Stimulated activated CD4-positive, alpha-beta T cell treated with anti-CD3 and anti-CD28 coated beads, Interleukin-1b, Interleukin-23, amount 100 ng/mL, for 48 hours (primary cell): ENCODE data around the gene SLC38A3.
"Not testable (repeated sequence)": the region's sequence is repeated elsewhere in the genome, so short reads cannot be mapped to it uniquely, and the experiment has no call there.

Experiments used
- DNase-seq: peaks from one replicate; pipeline ENCODE4 v3.0.0-alpha.2; 2020

The SLC38A3 gene

DNA sequence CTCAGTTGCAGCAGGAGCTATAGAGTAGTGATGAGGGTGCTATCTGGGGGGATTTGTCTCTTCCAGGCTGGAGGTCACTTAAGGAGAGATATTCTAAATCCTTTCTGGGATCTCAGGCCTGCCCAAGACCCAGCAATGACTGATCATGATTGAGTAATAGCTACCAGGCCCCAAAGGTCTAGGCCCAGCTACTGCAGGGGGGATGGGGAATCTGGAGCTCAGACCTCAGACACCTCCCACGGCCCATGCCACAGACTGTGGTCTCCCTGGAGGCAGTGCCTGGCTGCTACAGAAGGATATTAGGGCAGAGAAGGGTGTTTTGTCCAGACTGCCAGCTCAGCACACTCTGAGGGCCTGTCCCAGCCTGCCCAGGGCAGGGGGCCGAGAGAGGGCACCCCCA lies 6.9 kb downstream of the SLC38A3 start:
- DNase-seq: peak; percentile 53

DNA sequence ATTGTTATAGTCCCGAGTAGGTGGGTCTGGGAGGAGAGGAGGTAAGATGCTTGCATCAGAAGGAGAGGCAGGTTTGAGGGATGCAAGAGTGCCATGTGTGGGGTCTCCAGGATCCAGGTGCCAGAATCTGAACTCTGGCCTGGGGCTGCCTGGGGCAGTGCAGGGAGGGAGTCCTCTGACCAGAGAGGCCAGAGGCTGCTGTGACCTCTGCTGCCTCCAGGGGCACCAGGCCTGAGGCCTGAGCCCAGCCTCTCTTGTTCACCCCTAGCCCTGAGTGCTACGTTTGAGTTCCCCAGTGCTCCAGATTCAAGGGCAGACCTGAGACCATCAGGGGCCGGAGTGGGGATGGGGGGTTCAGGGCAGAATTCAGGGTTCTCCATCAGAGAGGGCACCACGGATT lies 7.4 kb downstream of the SLC38A3 start:
- no peak for DNase-seq

DNA sequence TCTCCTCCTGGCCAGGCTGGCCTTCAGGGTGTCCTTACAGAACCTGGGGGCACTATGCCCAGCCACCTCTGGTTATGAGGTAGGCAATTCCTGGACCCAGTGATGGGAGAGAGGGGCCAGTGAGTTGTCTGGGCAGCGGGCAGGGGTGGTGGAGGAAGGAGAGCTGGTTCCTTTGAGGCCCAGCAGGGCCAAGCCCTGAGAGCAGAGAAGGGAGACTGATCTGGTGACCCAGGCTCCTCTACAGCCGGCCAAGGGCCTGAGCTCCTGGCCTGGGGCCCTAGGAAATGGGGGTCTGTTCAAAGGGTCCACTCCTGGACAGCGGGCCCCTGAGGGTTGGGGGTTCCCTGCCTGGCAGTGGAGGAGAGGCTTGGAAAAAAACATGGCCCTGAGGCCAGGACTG lies 7.9 kb downstream of the SLC38A3 start:
- no peak for DNase-seq

DNA sequence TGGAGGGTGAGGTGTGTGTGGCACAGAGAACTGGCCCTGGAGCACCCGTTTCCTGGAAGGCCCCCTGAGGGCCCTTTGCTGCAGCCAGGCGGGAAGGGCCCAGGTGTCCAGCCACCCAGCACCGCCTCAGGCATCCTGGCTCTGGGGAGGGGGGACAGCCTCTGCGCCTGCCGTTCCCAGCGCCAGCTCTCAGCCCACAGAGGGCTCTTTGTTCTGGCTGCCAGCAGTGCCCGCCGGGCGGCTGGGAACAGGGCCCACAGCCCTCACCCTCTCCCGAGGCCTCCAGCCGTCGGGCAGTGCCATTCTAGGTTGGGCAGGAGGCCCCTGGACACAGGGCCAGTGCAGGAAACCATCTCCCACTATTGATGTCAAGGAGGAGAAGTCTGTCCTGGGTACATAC lies 8.3 kb downstream of the SLC38A3 start:
- no peak for DNase-seq

DNA sequence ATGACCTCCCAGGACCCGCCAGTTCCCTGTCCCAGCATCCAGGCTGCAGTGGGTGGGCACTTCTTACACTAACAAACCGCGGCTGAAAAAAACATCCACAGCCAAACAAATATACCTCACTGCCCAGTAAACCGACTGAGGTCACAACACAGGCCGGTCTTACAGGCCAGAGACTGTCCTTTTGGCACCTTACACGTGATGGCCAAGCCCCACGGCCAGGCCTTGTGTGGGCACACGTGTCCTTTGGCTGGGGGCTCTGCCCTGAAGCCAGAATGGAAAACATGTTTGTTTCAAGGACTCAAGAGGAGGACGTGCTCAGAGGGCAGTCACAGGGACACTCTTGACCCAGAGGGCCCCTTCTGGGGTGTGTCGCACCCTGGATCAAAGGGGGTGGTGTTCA lies 9.8 kb downstream of the SLC38A3 start:
- DNase-seq: no peak

- no peak for DNase-seq
Measured at GRCh38 chr3:50215529-50215928, 10.5 kb downstream of the SLC38A3 start.

GRCh38 chr3:50217681-50218080 lies 12.6 kb downstream of the SLC38A3 start:
- no peak for DNase-seq

GRCh38 chr3:50218448-50218847 lies 13.4 kb downstream of the SLC38A3 start:
- DNase-seq: no peak

DNA sequence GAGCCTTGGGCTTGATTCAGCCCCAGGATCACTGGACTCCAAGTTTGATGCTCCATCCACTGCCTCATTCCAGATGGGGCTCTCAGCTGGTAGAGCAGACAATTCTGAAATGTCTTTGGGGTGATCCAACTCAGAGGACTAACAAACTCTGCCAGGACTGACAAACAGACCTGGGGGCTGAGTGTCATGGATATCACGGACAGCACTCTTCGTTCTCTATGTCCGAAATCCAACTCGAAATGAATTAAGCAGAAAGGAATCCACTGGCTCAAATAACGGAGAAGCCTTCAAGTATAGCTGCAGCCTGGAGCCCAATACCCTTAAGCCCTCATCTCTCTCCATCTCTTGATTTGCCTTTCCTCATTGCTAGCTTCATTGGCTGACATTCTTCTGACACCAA lies 14.2 kb downstream of the SLC38A3 start:
- no peak for DNase-seq

DNA sequence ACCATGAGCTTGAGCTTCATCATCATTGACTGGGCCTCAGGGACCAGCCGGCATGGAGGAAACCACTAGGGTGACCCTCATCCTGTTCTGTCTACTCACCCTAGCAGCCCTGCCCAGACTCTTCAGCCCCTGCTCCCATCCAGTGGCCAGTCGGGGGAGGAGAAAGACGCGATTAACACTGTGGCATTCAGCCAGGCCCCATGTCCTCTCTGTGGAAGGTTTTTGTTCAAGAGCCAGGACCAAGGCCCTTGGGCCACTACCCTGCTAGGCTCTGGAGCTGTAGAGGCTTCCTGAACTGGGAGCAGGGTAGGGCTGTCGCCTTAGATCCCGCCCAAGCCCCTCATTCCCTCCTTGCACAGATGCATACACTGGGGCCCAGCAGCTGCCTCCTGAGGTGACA lies 15.0 kb downstream of the SLC38A3 start:
- no peak for DNase-seq

- no peak for DNase-seq
Measured at GRCh38 chr3:50221051-50221410, 16.0 kb downstream of the SLC38A3 start.

- DNase-seq: no peak
Measured at GRCh38 chr3:50221411-50222168, 16.5 kb downstream of the SLC38A3 start.

DNA sequence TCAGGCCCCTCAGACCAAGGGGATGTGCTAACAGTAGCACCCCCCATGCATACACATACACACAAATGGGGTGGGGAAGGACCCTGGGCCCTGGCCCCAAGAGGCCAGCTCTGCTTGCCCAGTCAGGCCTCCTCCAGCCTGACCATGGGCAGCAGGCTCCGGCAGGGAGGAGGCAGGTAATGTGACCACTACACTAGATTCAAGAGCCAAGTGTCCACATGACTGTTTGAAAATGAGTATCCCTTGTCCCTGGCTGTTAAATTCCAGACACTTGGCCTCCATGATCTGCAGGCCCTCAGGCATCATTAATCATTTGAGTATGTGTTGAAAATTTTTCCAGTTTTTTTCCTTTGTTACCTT lies 17.1 kb downstream of the SLC38A3 start:
- no peak for DNase-seq

- DNase-seq: no peak
Measured at GRCh38 chr3:50224639-50225038, 19.6 kb downstream of the SLC38A3 start.

- DNase-seq: peak; percentile 45
Measured at GRCh38 chr3:50226888-50227389, 21.9 kb downstream of the SLC38A3 start.

DNA sequence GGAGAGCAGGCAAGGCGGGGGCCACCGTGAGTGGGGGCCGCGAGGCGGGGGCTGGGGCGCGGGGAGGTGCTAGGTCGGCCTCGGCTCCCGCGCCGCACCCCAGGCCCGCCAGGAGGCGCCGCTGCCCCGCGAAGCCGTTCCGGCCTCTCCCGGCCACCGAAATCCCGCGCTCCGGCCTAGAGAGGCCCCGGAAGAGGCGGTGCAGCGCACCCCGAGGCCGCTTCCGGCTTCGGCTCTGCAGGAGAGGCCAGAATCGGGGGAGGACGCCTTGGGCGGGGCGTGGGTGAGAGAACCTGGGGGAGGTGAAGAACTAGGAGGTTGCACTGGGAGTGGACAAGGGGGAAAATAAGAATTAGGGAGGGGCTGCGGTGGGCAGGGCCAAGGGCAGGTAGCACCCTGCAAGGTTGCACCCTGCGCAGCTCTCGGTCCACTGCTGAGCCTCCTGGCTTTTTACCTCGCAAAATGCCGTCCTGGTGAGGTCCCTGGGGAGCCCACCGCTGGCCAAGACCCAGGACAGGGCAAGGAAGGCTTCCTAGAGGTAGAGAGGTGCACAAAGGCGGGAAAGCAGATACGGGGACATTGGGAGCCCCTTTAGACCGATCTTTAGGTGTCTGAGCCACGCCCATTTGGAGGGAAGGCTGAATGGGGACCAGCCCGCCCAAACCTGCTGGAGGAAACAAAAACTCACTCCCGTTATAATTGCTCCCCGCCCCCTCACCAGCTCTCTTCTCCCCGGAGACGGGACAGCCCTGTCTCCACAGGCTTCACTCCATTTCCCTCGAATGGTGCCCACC lies 22.5 kb downstream of the SLC38A3 start:
- peak; percentile 89 for DNase-seq

DNA sequence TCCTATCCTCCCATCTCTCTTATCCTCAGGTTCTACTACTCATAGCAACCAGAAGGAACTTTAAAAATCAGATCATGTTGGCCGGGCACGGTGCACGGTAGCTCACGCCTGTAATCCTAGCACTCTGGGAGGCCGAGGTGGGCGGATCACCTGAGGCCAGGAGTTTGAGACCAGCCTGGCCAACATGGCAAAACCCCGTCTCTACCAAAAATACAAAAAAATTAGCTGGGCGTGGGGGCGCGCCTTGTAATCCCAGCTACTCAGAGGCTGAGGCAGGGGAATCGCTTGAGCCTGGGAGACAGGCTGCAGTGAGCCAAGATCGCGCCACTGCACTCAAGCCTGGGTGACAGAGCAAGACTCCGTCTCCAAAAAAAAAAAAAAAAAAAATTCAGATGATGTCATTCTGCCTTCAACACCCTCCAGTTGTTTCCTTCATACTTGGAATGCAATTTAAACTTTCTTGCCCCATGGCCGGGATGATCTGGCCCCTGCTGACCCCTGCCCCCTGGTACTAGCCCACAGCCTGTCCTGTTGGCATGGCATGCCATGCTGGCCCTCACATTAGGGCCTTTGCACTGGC lies 23.2 kb downstream of the SLC38A3 start:
- not testable (repeated sequence) for DNase-seq

DNA sequence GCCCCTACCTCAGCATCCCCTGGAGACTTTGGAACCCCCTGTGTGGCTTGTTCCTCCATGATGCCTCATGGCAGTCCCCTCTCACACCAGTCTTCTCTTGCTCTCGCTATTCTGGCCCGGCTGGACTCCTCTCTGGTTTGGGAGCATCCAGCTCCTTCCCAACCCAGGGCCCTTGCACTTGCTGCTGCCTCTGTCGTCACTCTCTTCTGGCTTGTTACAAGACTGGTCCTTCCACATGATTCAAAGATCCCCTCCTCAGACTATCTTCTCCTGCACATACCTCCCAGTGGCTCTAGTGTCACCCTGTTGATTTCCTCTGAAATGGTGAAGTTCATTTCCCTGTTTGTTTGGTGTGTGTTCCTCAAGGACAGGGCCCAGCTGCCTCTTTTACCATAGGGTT lies 24.4 kb downstream of the SLC38A3 start:
- DNase-seq: no peak

GRCh38 chr3:50230104-50230793 lies 25.2 kb downstream of the SLC38A3 start:
- no peak for DNase-seq

DNA sequence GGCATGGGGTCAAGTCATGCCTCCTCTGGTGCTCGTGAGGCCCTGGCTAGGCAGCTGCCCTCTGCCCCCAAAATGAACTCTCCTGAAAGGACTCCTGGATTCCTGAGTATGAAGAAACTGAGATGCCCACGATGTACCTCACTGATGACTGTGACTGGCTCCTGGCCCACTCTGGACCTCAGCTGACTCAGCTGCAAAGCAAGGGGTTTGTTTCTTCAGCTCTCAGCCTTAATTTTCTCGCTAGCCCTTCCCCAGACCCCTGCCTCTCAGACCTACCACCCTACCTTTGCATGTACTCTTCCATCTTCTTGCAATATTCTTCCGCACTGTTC lies 25.7 kb downstream of the SLC38A3 start:
- DNase-seq: no peak

GRCh38 chr3:50231581-50231980 lies 26.5 kb downstream of the SLC38A3 start:
- no peak for DNase-seq

GRCh38 chr3:50232303-50232702 lies 27.2 kb downstream of the SLC38A3 start:
- DNase-seq: no peak

GRCh38 chr3:50233176-50233575 lies 28.1 kb downstream of the SLC38A3 start:
- no peak for DNase-seq
